Gastrocnemius medialis (tissue), 4 donors: Measurements from ENCODE around the gene FADD. TPM values are rescaled to one million over a fixed set of nuclear protein-coding genes. Genes with fewer than 3 reads are reported as not detected.
A peak's percentile ranks its signal among the peaks of the same experiment; 100 is the strongest.

Source experiments
- ATAC-seq, 2 donors: fragments of 150-250 bp; one replicate each; pipeline ENCODE4 v1.9.1; 2016
- DNase-seq, 2 donors: peaks; one replicate each; pipeline ENCODE4 v3.0.0-alpha.2; 2019
- H3K27ac ChIP-seq, 4 donors: fragments of 200-600 bp; sonication (generic); 1 replicate in 1 of 4; 2 replicates in 3 of 4; pipeline ENCODE4 v1.5.1; 2016 to 2018; ENCODE audit warnings: mild to moderate bottlenecking in 2 of 4, moderate library complexity in 1 of 4
- H3K27me3 ChIP-seq, 3 donors: fragments of 200-600 bp; sonication (generic) in 2 of 3; 1 replicate in 1 of 3; 2 replicates in 2 of 3; pipeline versions ENCODE4 v1.5.1 to v1.6.0; 2016 to 2019; ENCODE audit warnings: mild to moderate bottlenecking in 1 of 3, moderate library complexity in 1 of 3
- H3K36me3 ChIP-seq, 2 donors: fragments of 200-600 bp; sonication (generic) in 1 of 2; one replicate each; pipeline ENCODE4 v1.5.1; 2017 to 2018
- H3K4me1 ChIP-seq, 2 donors: fragments of 200-600 bp; sonication (generic) in 1 of 2; one replicate each; pipeline ENCODE4 v1.5.1; 2016 to 2017; ENCODE audit warnings: mild to moderate bottlenecking in 2 of 2
- H3K4me3 ChIP-seq, 4 donors: fragments of 200-600 bp; sonication (generic) in 3 of 4; 1 replicate in 1 of 4; 2 replicates in 3 of 4; pipeline ENCODE4 v1.5.1; 2016 to 2019; ENCODE audit warnings: mild to moderate bottlenecking in 2 of 4
- H3K9me3 ChIP-seq, 3 donors: fragments of 200-600 bp; sonication (generic) in 2 of 3; 1 replicate in 1 of 3; 2 replicates in 2 of 3; pipeline ENCODE4 v1.5.1; 2016 to 2019
- POLR2A ChIP-seq, 2 donors: fragments of 450-650 bp; IDR thresholded peaks; one replicate each; pipeline ENCODE4 v1.6.1; 2017; ENCODE audit warnings: antibody characterized with exemption in 2 of 2, mild to moderate bottlenecking in 2 of 2, moderate library complexity in 2 of 2
- in situ Hi-C, 4 donors: fragments of 200-750 bp; cut with MboI; loops; one replicate each; pipeline versions ENCODE4 v1.15.0 to v1.8.0; 2017; ENCODE audit warnings: low sequenced_read_pairs in 4 of 4
- intact Hi-C: fragments of 100-400 bp; cut with DNase I; formaldehyde crosslinking; loops from one replicate; pipeline ENCODE4 v1.15.1; 2023; ENCODE audit warnings: low total_unique reads
- total RNA-seq, 4 donors: library from RNA; depleted of rRNA; stranded (reverse); fragments of >200 nt; gene quantifications; one replicate each; pipeline versions ENCODE4 v1.1.0 to v1.2.3, GENCODE V29; 2016
- TF ChIP-seq, protein P1 (sequence below), 5 experiments: fragments of 450-650 bp in 3 of 5; fragments of 200-600 bp in 2 of 5; sonication (generic) in 2 of 5; IDR thresholded peaks in 4 of 5; conservative IDR thresholded peaks in 1 of 5; 1 replicate in 4 of 5; 2 replicates in 1 of 5; pipeline ENCODE4 v1.5.1; 2016 to 2019; ENCODE audit warnings: antibody characterized with exemption in 5 of 5, mild to moderate bottlenecking in 3 of 5, moderate library complexity in 3 of 5

FADD gene
- total RNA-seq, 4 donors from 2014 or later, result 6.9 to 17.3 (median 10.4) TPM

GRCh38 chr11:70230840-70231710 lies 28.0 kb downstream of the FADD start:
- Histone ChIP-seq H3K36me3 (no peaks in the 10 kb centered on the region), H3K9me3 (no peaks in the 10 kb centered on the region), H3K4me3 (no peak overlapping the region), H3K27ac (peak overlapping the region; percentile 42 to 65 (median 64)), H3K4me1 (peaks cover 4 to 12% of the 10 kb centered on the region in 2 donors), H3K27me3 (no peaks in the 10 kb centered on the region)
- peak in 1 of 2 donors; percentile 33 for DNase-seq
- in situ Hi-C loops, result no loop called here
- TF ChIP-seq POLR2A (IDR thresholded peaks at IDR 0.05), result no peak
- TF ChIP-seq, protein P1, sequence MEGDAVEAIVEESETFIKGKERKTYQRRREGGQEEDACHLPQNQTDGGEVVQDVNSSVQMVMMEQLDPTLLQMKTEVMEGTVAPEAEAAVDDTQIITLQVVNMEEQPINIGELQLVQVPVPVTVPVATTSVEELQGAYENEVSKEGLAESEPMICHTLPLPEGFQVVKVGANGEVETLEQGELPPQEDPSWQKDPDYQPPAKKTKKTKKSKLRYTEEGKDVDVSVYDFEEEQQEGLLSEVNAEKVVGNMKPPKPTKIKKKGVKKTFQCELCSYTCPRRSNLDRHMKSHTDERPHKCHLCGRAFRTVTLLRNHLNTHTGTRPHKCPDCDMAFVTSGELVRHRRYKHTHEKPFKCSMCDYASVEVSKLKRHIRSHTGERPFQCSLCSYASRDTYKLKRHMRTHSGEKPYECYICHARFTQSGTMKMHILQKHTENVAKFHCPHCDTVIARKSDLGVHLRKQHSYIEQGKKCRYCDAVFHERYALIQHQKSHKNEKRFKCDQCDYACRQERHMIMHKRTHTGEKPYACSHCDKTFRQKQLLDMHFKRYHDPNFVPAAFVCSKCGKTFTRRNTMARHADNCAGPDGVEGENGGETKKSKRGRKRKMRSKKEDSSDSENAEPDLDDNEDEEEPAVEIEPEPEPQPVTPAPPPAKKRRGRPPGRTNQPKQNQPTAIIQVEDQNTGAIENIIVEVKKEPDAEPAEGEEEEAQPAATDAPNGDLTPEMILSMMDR (IDR thresholded peaks at IDR 0.05 in 4 of 5, conservative IDR thresholded peaks at IDR 0.05 in 1 of 5), result no peak
- peak; percentile 88 for ATAC-seq
- intact Hi-C loops, result no loop called here

- H3K27ac ChIP-seq, result no peak overlapping the region
- H3K4me3 ChIP-seq, result no peak overlapping the region
- H3K9me3 ChIP-seq, result no peaks in the 10 kb centered on the region
- no peaks in the 10 kb centered on the region for H3K36me3 ChIP-seq
- in situ Hi-C loops (no loop called here), intact Hi-C loops (no loop called here)
- peaks cover 4 to 12% of the 10 kb centered on the region in 2 donors for H3K4me1 ChIP-seq
- no peak for ATAC-seq
- no peak for DNase-seq
- no peak for TF ChIP-seq POLR2A (IDR thresholded peaks at IDR 0.05)
- TF ChIP-seq, protein P1 (IDR thresholded peaks at IDR 0.05 in 4 of 5, conservative IDR thresholded peaks at IDR 0.05 in 1 of 5), result no peak
- H3K27me3 ChIP-seq, result no peaks in the 10 kb centered on the region
Measured at GRCh38 chr11:70233034-70233433, 29.9 kb downstream of the FADD start.

DNA sequence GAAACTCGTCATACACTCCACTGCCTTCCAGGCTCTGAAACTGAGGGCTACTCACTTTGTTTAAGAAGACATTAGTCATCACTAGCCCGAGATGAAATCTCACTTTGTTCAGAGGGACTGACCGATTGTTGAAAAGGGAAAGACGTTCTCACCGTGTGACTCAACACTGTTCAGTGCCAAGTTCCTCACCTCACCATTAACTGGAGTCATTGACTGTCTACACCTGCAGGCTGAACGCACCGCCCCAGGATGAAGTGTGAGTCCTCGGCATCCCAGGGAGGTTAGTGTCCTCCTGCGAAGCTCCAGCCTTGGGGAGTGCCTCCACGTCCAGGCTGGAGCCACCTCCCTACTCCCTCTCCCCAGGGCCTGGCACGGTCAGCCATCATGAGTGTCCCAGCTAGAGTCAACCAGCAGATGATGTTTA lies 30.4 kb downstream of the FADD start:
- H3K9me3 ChIP-seq, result no peaks in the 10 kb centered on the region
- H3K4me3 ChIP-seq, result no peak overlapping the region
- ATAC-seq (no peak), DNase-seq (no peak)
- in situ Hi-C loops (no loop called here), intact Hi-C loops (no loop called here)
- H3K27ac ChIP-seq, result no peak overlapping the region
- H3K4me1 ChIP-seq, result peaks cover 4 to 12% of the 10 kb centered on the region in 2 donors
- TF ChIP-seq, protein P1 (IDR thresholded peaks at IDR 0.05 in 4 of 5, conservative IDR thresholded peaks at IDR 0.05 in 1 of 5), result no peak
- no peak for TF ChIP-seq POLR2A (IDR thresholded peaks at IDR 0.05)
- H3K36me3 ChIP-seq, result no peaks in the 10 kb centered on the region
- no peaks in the 10 kb centered on the region for H3K27me3 ChIP-seq

- Histone ChIP-seq H3K27ac (no peak overlapping the region), H3K4me3 (no peak overlapping the region), H3K9me3 (no peaks in the 10 kb centered on the region), H3K27me3 (no peaks in the 10 kb centered on the region), H3K4me1 (peaks cover 4 to 12% of the 10 kb centered on the region in 2 donors), H3K36me3 (no peaks in the 10 kb centered on the region)
- DNase-seq (no peak), ATAC-seq (no peak)
- TF ChIP-seq POLR2A (IDR thresholded peaks at IDR 0.05), result no peak
- TF ChIP-seq, protein P1 (IDR thresholded peaks at IDR 0.05 in 4 of 5, conservative IDR thresholded peaks at IDR 0.05 in 1 of 5), result no peak
- in situ Hi-C loops (no loop called here), intact Hi-C loops (no loop called here)
Measured at GRCh38 chr11:70233962-70234361, 30.9 kb downstream of the FADD start.
